Measurements from ENCODE around the gene GPNMB.

DNA sequence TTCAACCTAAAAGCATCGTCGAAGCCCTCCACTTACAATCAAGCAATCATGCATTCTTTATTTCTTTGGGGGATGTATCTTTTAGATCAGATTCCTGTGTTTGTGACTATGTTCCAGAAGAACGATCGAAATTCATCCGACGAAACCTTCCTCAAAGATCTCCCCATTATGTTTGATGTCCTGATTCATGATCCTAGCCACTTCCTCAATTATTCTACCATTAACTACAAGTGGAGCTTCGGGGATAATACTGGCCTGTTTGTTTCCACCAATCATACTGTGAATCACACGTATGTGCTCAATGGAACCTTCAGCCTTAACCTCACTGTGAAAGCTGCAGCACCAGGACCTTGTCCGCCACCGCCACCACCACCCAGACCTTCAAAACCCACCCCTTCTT, 13.8 kb downstream of the GPNMB start:
- TF ChIP-seq, protein P1, sequence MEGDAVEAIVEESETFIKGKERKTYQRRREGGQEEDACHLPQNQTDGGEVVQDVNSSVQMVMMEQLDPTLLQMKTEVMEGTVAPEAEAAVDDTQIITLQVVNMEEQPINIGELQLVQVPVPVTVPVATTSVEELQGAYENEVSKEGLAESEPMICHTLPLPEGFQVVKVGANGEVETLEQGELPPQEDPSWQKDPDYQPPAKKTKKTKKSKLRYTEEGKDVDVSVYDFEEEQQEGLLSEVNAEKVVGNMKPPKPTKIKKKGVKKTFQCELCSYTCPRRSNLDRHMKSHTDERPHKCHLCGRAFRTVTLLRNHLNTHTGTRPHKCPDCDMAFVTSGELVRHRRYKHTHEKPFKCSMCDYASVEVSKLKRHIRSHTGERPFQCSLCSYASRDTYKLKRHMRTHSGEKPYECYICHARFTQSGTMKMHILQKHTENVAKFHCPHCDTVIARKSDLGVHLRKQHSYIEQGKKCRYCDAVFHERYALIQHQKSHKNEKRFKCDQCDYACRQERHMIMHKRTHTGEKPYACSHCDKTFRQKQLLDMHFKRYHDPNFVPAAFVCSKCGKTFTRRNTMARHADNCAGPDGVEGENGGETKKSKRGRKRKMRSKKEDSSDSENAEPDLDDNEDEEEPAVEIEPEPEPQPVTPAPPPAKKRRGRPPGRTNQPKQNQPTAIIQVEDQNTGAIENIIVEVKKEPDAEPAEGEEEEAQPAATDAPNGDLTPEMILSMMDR (conservative IDR thresholded peaks at IDR 0.05), result no peak
- no peak for TF ChIP-seq EZH2 (IDR thresholded peaks at IDR 0.05; ENCODE audit: low read depth)
